H1 (cell line): ENCODE measurements around the gene ARSA. TPM values are rescaled to one million over a fixed set of nuclear protein-coding genes. Genes with fewer than 3 reads are reported as not detected.

Source experiments
- ASH2L ChIP-seq: fragments of 200-600, 300-600 bp; sonication (generic); IDR thresholded peaks from one replicate; pipeline ENCODE4 v1.7.1; 2017; ENCODE audit warnings: low read length
- ATF3 ChIP-seq: IDR thresholded peaks from 2 replicates; pipeline ENCODE4 v1.6.1; 2011; ENCODE audit warnings: low read depth, mild to moderate bottlenecking, low read length; ENCODE audit not compliant: insufficient read depth
- BACH1 ChIP-seq: IDR thresholded peaks from 2 replicates; pipeline ENCODE4 v1.6.1; 2012; ENCODE audit warnings: low read length, improper control_type of control experiment
- CBX5 ChIP-seq: fragments of 300-800, 300-1000 bp; sonication (generic); IDR thresholded peaks from 2 replicates; pipeline ENCODE4 v1.7.1; 2016; ENCODE audit warnings: antibody characterized with exemption, low read length, low read depth
- CEBPB ChIP-seq: IDR thresholded peaks from 2 replicates; pipeline ENCODE4 v1.6.1; 2012; ENCODE audit warnings: low read depth, low read length
- CTCF ChIP-seq, 3 experiments: IDR thresholded peaks; 1 replicate in 2 of 3; 2 replicates in 1 of 3; pipeline versions ENCODE4 v1.5.1 to v1.6.1; 2011; ENCODE audit warnings: low read length in 3 of 3, mild to moderate bottlenecking in 3 of 3, inconsistent platforms in 2 of 3, low read depth in 1 of 3, moderate library complexity in 1 of 3; ENCODE audit not compliant: insufficient read depth in 1 of 3; ENCODE audit errors: control extremely low read depth in 1 of 3
- E2F6 ChIP-seq: IDR thresholded peaks from 2 replicates; pipeline ENCODE4 v1.6.1; 2012; ENCODE audit warnings: inconsistent platforms
- EP300 ChIP-seq, 2 experiments: IDR thresholded peaks; 1 replicate in 1 of 2; 2 replicates in 1 of 2; pipeline ENCODE4 v1.6.1; 2011 to 2012; ENCODE audit warnings: low read depth in 2 of 2, low read length in 2 of 2, mild to moderate bottlenecking in 2 of 2, borderline replicate concordance in 1 of 2, inconsistent platforms in 1 of 2, moderate library complexity in 1 of 2
- NANOG ChIP-seq: IDR thresholded peaks from 2 replicates; pipeline ENCODE4 v1.6.1; 2011; ENCODE audit warnings: low read length, low read depth, mild to moderate bottlenecking, inconsistent platforms; ENCODE audit not compliant: insufficient read depth, poor library complexity, severe bottlenecking
- POLR2A ChIP-seq, 2 experiments: IDR thresholded peaks; 1 replicate in 1 of 2; 2 replicates in 1 of 2; pipeline ENCODE4 v1.6.1; 2011; ENCODE audit warnings: low read depth in 2 of 2, low read length in 2 of 2, mild to moderate bottlenecking in 2 of 2; ENCODE audit errors: control extremely low read depth in 1 of 2
- RAD21 ChIP-seq, 2 experiments: IDR thresholded peaks in 1 of 2; conservative IDR thresholded peaks in 1 of 2; 2 replicates each; pipeline ENCODE4 v1.6.1; 2011; ENCODE audit warnings: low read depth in 2 of 2, low read length in 2 of 2, improper control_type of control experiment in 1 of 2, inconsistent platforms in 1 of 2, mild to moderate bottlenecking in 1 of 2, moderate library complexity in 1 of 2
- SIN3A ChIP-seq, 2 experiments: IDR thresholded peaks in 1 of 2; conservative IDR thresholded peaks in 1 of 2; 2 replicates each; pipeline ENCODE4 v1.6.1; 2011 to 2012; ENCODE audit warnings: low read length in 2 of 2, improper control_type of control experiment in 1 of 2, low read depth in 1 of 2, mild to moderate bottlenecking in 1 of 2
- SP1 ChIP-seq: IDR thresholded peaks from 2 replicates; pipeline ENCODE4 v1.6.1; 2011; ENCODE audit warnings: low read depth, low read length
- SP4 ChIP-seq: IDR thresholded peaks from 2 replicates; pipeline ENCODE4 v1.6.1; 2012; ENCODE audit warnings: low read length, inconsistent platforms
- TAF1 ChIP-seq: IDR thresholded peaks from 2 replicates; pipeline ENCODE4 v1.6.1; 2011; ENCODE audit warnings: mild to moderate bottlenecking, low read depth, low read length
- TBP ChIP-seq: IDR thresholded peaks from 2 replicates; pipeline ENCODE4 v1.6.1; 2011; ENCODE audit warnings: low read depth, low read length, improper control_type of control experiment
- TEAD4 ChIP-seq: IDR thresholded peaks from 2 replicates; pipeline ENCODE4 v1.6.1; 2012; ENCODE audit warnings: low read depth, low read length, inconsistent platforms, mixed read lengths
- polyA plus RNA-seq, 7 experiments: library from polyadenylated mRNA; depleted of rRNA in 3 of 7; stranded (reverse) in 5 of 7; unstranded in 2 of 7; fragments of >200 nt in 5 of 7; fragments of 200-250 nt in 2 of 7; gene quantifications; 1 replicate in 5 of 7; 2 replicates in 1 of 7; 4 replicates in 1 of 7; pipeline versions ENCODE4 v1.2.1 to v1.2.3, GENCODE V29; 2011 to 2013; ENCODE audit warnings: missing spikeins in 2 of 7, mixed read lengths in 2 of 7
- total RNA-seq: library from RNA; stranded (reverse); fragmentation: NEBNext Ultra II Directional; extraction: Animal tissue kit (Norgen Biotek cat#: 25700); gene quantifications from 2 replicates; pipeline ENCODE4 v1.2.1, GENCODE V29; 2021

The ARSA gene
- total and polyA plus RNA-seq, 2 of the 8 experiments (the other 6 are each of a cell fraction or from before 2014, with no cell fraction given) = 9.8 to 10.1 TPM

DNA sequence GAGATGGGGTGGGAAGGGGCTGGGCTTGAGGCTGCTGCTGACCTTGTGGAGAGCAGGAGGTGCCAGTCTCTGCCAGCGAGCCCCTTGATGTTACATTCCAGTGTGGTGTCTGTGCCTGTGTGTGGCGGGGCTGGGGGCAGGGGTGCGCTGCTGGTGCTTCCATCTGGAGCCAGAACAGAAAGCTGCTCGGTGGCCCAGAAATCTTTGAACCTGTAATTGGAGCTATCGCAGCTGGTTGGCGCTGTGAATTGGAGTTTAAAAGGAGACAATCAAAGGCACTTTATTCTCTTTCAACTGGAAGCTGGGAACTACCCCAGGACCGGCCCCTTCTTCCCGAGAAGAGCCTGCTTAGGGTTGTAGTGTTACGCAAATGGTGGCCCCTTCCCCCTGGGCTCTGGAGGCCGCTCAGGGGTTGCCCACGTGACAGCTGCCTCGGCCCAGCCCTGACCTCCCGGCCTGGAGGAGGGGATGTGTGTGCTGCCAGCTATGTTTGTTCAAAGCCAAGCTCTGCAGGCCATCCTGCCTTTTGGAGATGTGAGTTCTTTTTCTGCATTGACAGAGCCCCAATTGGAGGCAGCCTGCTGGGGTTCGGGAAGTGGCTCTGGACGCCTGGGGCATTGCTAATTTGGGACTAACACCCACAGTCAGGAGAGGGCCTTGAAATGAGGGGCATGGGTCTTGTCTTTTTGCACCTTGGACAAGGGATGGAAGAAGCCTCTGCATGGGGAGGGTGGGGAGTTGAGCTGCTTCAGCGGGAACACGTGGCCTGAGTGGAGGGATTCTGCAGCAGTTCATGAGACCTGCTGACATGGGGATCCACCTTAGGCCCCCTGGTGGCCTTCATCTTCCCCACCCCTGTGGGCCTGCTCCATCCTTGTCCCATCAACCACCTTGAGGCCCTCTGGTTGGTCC, 14.0 kb upstream of the ARSA start (continued):
- peak; percentile 35; the same call in 1 of the 2 replicates for TF ChIP-seq TAF1
- TF ChIP-seq POLR2A (IDR thresholded peaks at IDR 0.05; ENCODE audit: control extremely low read depth in 1 of 2, low read depth in 2 of 2, low read length in 2 of 2) = no peak
- no peak for TF ChIP-seq CBX5
- peak; percentile 81; the same call in 1 of the 2 replicates for TF ChIP-seq E2F6
- peak; percentile 87 for TF ChIP-seq NANOG
- TF ChIP-seq CEBPB = peak; percentile 85
- TF ChIP-seq ASH2L = peak; percentile 80
- peak; percentile 60; the same call in 1 of the 2 replicates for TF ChIP-seq TBP
- TF ChIP-seq SP4 = no peak
- peak; percentile 66 for TF ChIP-seq TEAD4
- no peak for TF ChIP-seq BACH1
- 0 out of 4 replicates have a peak, but pooled peaks have one; percentile 47 to 51 for TF ChIP-seq SIN3A (conservative IDR thresholded peaks at IDR 0.05 in 1 of 2, IDR thresholded peaks at IDR 0.05 in 1 of 2; ENCODE audit: low read depth in 1 of 2, low read length in 2 of 2)
- TF ChIP-seq CTCF (IDR thresholded peaks at IDR 0.05; ENCODE audit: control extremely low read depth in 1 of 3, insufficient read depth in 1 of 3, low read depth in 1 of 3, low read length in 3 of 3) = peak; percentile 22 to 45 (median 28); a peak in 3 of 4 replicates
- peak in 1 of 2 experiments; percentile 21; a peak in 1 of 3 replicates for TF ChIP-seq EP300 (IDR thresholded peaks at IDR 0.05; ENCODE audit: borderline replicate concordance in 1 of 2, low read depth in 2 of 2, low read length in 2 of 2)
- TF ChIP-seq RAD21 (IDR thresholded peaks at IDR 0.05 in 1 of 2, conservative IDR thresholded peaks at IDR 0.05 in 1 of 2; ENCODE audit: low read depth in 2 of 2, low read length in 2 of 2) = peak; percentile 26 to 39; a peak in 3 of 4 replicates
- TF ChIP-seq ATF3 = peak; percentile 25; the same call in 1 of the 2 replicates
- TF ChIP-seq SP1 = peak; percentile 53; the same call in 1 of the 2 replicates
